HL-60 (cell line): ENCODE measurements around the gene EXOC8.

Experiments
- DNase-seq, 2 experiments: peaks; one replicate each; pipeline ENCODE4 v3.0.0-alpha.2; 2010 to 2020; ENCODE audit warnings: low read depth in 1 of 2, low spot score in 1 of 2
- H3K27ac ChIP-seq: fragments of 250-450 bp; sonication (Bioruptor Pico); replicated peaks from 2 replicates; pipeline ENCODE4 v1.5.1; 2020; ENCODE audit warnings: mild to moderate bottlenecking, moderate library complexity
- H3K27me3 ChIP-seq: fragments of 250-450 bp; sonication (Bioruptor Pico); 2 replicates; pipeline ENCODE4 v1.5.1; 2021; ENCODE audit warnings: mild to moderate bottlenecking, moderate library complexity; ENCODE audit not compliant: insufficient read depth, poor library complexity, severe bottlenecking
- H3K4me3 ChIP-seq: replicated peaks from 2 replicates; pipeline ENCODE4 v1.5.1; 2011; ENCODE audit warnings: mild to moderate bottlenecking, control low read depth, low read length; ENCODE audit not compliant: insufficient read depth
- GABPA ChIP-seq: IDR thresholded peaks from 2 replicates; pipeline ENCODE4 v1.6.1; 2012; ENCODE audit warnings: low read depth
- POLR2AphosphoS5 ChIP-seq: IDR thresholded peaks from 2 replicates; pipeline ENCODE4 v1.6.1; 2012; ENCODE audit warnings: low read depth
- SPI1 ChIP-seq: IDR thresholded peaks from 2 replicates; pipeline ENCODE4 v1.6.1; 2012; ENCODE audit warnings: low read depth, mild to moderate bottlenecking, borderline replicate concordance
- TF ChIP-seq, protein P1 (sequence below): IDR thresholded peaks from one replicate; pipeline ENCODE4 v1.5.1; 2011; ENCODE audit warnings: low read length, control low read depth, inconsistent platforms; ENCODE audit not compliant: insufficient read depth
- TF ChIP-seq, protein P2 (sequence below): IDR thresholded peaks from 2 replicates; pipeline ENCODE4 v1.6.1; 2012; ENCODE audit warnings: low read depth; ENCODE audit not compliant: insufficient replicate concordance

Gene EXOC8

DNA sequence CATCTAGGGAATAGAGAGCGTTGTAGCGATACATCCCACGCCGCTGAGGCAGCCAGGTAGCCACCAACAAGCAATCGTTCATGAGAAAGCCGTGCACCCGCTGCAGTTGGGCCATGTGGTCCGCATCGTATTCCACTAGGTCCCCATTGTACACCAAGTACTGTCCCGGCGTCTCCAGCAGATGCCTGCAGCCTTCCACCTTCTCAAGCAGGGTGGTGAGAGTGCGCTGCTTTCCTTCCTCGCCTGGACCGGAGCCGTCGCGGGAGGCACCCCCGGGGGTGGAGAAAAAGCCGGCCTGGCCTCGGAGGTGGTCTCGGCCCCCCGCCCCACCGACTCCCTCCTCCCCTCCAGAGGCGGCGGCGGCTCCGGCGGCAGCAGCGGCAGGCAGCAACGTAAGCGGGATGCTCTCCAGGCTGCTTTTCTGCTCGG, 595 bp downstream of the EXOC8 start:
- H3K4me3 ChIP-seq = peak overlapping the region; percentile 92
- no peaks in the 10 kb centered on the region for H3K27me3 ChIP-seq
- peak overlapping the region; percentile 80 for H3K27ac ChIP-seq
- no peak for DNase-seq
- TF ChIP-seq, protein P1, sequence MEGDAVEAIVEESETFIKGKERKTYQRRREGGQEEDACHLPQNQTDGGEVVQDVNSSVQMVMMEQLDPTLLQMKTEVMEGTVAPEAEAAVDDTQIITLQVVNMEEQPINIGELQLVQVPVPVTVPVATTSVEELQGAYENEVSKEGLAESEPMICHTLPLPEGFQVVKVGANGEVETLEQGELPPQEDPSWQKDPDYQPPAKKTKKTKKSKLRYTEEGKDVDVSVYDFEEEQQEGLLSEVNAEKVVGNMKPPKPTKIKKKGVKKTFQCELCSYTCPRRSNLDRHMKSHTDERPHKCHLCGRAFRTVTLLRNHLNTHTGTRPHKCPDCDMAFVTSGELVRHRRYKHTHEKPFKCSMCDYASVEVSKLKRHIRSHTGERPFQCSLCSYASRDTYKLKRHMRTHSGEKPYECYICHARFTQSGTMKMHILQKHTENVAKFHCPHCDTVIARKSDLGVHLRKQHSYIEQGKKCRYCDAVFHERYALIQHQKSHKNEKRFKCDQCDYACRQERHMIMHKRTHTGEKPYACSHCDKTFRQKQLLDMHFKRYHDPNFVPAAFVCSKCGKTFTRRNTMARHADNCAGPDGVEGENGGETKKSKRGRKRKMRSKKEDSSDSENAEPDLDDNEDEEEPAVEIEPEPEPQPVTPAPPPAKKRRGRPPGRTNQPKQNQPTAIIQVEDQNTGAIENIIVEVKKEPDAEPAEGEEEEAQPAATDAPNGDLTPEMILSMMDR = no peak
- TF ChIP-seq GABPA (no peak), SPI1 (no peak), POLR2AphosphoS5 (no peak)
- TF ChIP-seq, protein P2, sequence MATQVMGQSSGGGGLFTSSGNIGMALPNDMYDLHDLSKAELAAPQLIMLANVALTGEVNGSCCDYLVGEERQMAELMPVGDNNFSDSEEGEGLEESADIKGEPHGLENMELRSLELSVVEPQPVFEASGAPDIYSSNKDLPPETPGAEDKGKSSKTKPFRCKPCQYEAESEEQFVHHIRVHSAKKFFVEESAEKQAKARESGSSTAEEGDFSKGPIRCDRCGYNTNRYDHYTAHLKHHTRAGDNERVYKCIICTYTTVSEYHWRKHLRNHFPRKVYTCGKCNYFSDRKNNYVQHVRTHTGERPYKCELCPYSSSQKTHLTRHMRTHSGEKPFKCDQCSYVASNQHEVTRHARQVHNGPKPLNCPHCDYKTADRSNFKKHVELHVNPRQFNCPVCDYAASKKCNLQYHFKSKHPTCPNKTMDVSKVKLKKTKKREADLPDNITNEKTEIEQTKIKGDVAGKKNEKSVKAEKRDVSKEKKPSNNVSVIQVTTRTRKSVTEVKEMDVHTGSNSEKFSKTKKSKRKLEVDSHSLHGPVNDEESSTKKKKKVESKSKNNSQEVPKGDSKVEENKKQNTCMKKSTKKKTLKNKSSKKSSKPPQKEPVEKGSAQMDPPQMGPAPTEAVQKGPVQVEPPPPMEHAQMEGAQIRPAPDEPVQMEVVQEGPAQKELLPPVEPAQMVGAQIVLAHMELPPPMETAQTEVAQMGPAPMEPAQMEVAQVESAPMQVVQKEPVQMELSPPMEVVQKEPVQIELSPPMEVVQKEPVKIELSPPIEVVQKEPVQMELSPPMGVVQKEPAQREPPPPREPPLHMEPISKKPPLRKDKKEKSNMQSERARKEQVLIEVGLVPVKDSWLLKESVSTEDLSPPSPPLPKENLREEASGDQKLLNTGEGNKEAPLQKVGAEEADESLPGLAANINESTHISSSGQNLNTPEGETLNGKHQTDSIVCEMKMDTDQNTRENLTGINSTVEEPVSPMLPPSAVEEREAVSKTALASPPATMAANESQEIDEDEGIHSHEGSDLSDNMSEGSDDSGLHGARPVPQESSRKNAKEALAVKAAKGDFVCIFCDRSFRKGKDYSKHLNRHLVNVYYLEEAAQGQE = no peak

DNA sequence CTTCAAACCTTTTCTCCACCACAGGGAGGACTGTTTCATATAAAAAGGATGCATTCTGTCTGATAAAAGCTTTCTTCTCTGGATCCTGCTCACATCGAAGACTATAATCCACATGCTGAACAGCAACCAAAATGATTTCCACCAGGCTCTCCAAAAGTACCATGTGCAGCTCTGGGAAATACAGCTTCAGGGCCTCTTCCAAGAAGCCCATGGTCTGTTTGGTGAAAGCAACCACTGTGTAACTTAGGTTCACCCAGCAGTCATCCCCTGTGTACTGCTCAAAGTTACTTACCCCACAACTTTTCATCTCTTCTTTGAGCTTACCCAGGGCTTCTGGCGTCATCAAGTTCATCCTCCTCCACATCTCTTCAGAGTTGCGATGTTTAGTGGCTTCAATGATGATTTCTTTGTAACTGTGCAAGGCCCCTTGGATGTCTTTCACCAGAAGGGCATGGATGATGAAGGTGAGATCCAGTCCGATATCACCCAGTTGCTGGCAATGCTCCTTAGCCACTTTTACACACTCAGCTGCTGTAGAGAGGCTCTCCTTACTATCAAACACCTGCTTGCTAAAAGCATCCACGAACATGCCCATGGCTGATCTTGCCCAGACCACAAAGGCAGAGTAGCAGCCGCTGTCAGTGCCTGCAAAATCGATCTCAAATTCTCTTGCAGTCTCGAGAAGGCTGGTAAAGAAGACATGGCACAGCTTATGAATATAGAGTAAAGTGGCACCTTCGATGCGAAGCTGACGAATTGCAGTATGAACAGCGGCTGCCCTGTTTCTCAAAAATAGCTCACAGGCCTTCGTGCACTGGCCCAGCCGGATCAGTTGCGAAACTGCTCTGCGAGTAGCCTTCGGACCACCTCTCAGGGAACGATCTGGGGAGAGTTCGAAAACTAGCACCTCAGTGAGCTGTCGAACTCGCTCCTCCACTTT, 1.7 kb downstream of the EXOC8 start:
- Histone ChIP-seq H3K27me3 (no peaks in the 10 kb centered on the region), H3K27ac (no peak overlapping the region), H3K4me3 (peak overlapping the region; percentile 92)
- DNase-seq = no peak
- no peak for TF ChIP-seq SPI1
- TF ChIP-seq, protein P1 = no peak
- TF ChIP-seq POLR2AphosphoS5 = no peak
- no peak for TF ChIP-seq GABPA
- TF ChIP-seq, protein P2 = no peak

DNA sequence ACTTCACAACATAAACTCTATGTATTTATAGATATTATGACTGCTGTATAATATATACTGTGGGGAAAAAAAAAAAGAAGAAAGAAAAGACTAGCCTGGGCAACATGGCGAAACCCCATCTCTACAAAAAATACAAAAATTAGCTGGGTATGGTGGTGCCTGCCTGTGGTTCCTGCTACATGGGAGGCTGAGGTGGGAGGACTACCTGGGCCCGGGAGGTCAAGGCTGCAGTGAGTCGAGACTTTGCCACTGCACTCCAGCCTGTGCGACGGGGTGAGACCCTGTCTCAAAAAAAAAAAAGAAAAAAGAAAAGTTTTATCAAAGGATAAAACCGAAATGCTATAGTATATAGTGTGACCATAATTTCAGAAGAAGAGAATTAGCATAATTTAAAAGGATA, 2.7 kb downstream of the EXOC8 start:
- Histone ChIP-seq H3K27me3 (no peaks in the 10 kb centered on the region), H3K27ac (no peak overlapping the region), H3K4me3 (peak overlapping the region; percentile 19)
- DNase-seq = no peak
- no peak for TF ChIP-seq GABPA
- TF ChIP-seq, protein P2 = no peak
- TF ChIP-seq, protein P1 = no peak
- TF ChIP-seq POLR2AphosphoS5 = no peak
- no peak for TF ChIP-seq SPI1
